Right lobe of liver (tissue), 6 donors: ENCODE data around the gene CCDC15. TPM values are rescaled to one million over a fixed set of nuclear protein-coding genes. Genes with fewer than 3 reads are reported as not detected.
A peak's percentile ranks its signal among the peaks of the same experiment; 100 is the strongest.

Experiments
- ATAC-seq, 4 donors: fragments of 200-7000 bp; cut with Tn5 transposase; one replicate each; pipeline ENCODE4 v1.9.1; 2020; ENCODE audit warnings: mild to moderate bottlenecking in 4 of 4, moderate library complexity in 4 of 4
- DNase-seq, 3 donors: peaks; one replicate each; pipeline ENCODE4 v3.0.0-alpha.2; 2020
- H3K27ac ChIP-seq, 3 donors: fragments of 200-600 bp; one replicate each; pipeline ENCODE4 v1.8.0; 2022
- H3K27me3 ChIP-seq, 2 donors: fragments of 200-600 bp; one replicate each; pipeline ENCODE4 v1.8.0; 2022
- H3K36me3 ChIP-seq, 4 donors: fragments of 200-600 bp; sonication (generic) in 1 of 4; one replicate each; pipeline versions ENCODE4 v1.5.1 to v1.8.0; 2017 to 2022; ENCODE audit warnings: control low read depth in 1 of 4
- H3K4me1 ChIP-seq, 4 donors: fragments of 200-600 bp; sonication (generic) in 1 of 4; one replicate each; pipeline versions ENCODE4 v1.5.1 to v1.8.0; 2017 to 2022; ENCODE audit warnings: control low read depth in 1 of 4
- H3K4me3 ChIP-seq, 3 donors: fragments of 200-600 bp; one replicate each; pipeline ENCODE4 v1.8.0; 2022
- H3K9me3 ChIP-seq, 4 donors: fragments of 200-600 bp; sonication (generic) in 1 of 4; one replicate each; pipeline versions ENCODE4 v1.5.1 to v1.8.0; 2017 to 2022; ENCODE audit warnings: control low read depth in 1 of 4
- CTCF ChIP-seq, 4 donors: fragments of 200-600 bp in 3 of 4; fragments of 450-650 bp in 1 of 4; IDR thresholded peaks; one replicate each; pipeline versions ENCODE4 v1.5.1 to v1.8.0; 2016 to 2022; ENCODE audit warnings: antibody characterized with exemption in 4 of 4, mild to moderate bottlenecking in 2 of 4
- POLR2A ChIP-seq: fragments of 450-650 bp; IDR thresholded peaks from one replicate; pipeline ENCODE4 v1.6.1; 2017; ENCODE audit warnings: antibody characterized with exemption, mild to moderate bottlenecking
- WGBS: methylation state at CpG from one replicate; pipeline ENCODE4 v1.1.6; 2018; ENCODE audit warnings: low coverage, low lambda C conversion rate; ENCODE audit not compliant: insufficient coverage; ENCODE audit errors: missing lambda C conversion rate; 5-methylcytosine and 5-hydroxymethylcytosine counted together
- intact Hi-C, 2 donors: fragments of 100-400 bp; cut with DNase I; formaldehyde crosslinking; loops; one replicate each; pipeline versions ENCODE4 v1.11.2 to v1.14.1; 2022
- total RNA-seq, 6 experiments: library from RNA; depleted of rRNA in 2 of 6; stranded (reverse); fragments of >200 nt in 2 of 6; fragmentation: NEBNext Ultra II Directional in 3 of 6; extraction: Animal tissue kit (Norgen Biotek cat#: 25700) in 3 of 6; gene quantifications; one replicate each; pipeline versions ENCODE4 v1.1.0 to v1.2.4, GENCODE V29; 2016 to 2023
- donor health status: DM: no; HTN: yes; CAD: no.
- donor health status: DM: no; HTN: no; CAD: no.
- donor health status: DM: no; HTN: no; CAD: no.
- donor health status: DM: no; HTN: yes; CAD: no.
- donor health status: DM: no; HTN: yes; CAD: no.

The CCDC15 gene
- total RNA-seq, 6 experiments from 2014 or later: 0.57 to 1.8 (median 0.70) TPM

- no peak overlapping the region for H3K4me3 ChIP-seq
- 80% methylated on average over 1 of the region's 6 CpGs for WGBS
- H3K36me3 ChIP-seq: no peaks in the 10 kb centered on the region
- no peak overlapping the region for H3K27ac ChIP-seq
- DNase-seq: no peak
- TF ChIP-seq CTCF (IDR thresholded peaks at IDR 0.05) (no peak), POLR2A (no peak)
- no peaks in the 10 kb centered on the region for H3K27me3 ChIP-seq
- no peaks in the 10 kb centered on the region for H3K9me3 ChIP-seq
- peaks cover 0 to 14% (median 0%) of the 10 kb centered on the region in 4 donors for H3K4me1 ChIP-seq
- intact Hi-C loops: no loop called here
- no peak for ATAC-seq
Measured at GRCh38 chr11:124917115-124917637, 36.8 kb upstream of the CCDC15 start.

DNA sequence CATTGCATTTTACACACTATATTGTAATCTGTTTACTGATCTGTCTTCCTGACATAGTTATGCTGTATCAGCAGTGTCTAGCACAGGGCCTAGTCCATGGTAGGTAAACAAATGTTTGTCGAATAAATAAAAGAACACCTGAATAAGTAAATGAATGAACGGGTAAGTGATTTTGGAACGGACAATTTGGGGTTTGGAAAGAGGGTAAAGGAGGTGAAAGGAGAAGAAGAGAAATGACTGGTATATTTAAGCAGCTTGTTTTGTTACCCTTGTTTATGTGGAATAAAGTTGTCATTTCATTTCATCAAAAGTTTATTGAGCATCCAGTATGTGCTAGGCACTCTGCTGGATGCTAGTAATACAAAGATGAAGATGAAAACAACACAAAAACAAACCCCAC, 35.1 kb upstream of the CCDC15 start, which contains the start of gene HEPN1:
Gene HEPN1 (plus strand): TSS at position 301 of the 400 bp plus-strand sequence.
- TF ChIP-seq CTCF (IDR thresholded peaks at IDR 0.05) (no peak), POLR2A (no peak)
- Histone ChIP-seq H3K4me3 (no peak within 1 kb of the TSS), H3K9me3 (no peaks in the 10 kb centered on the region), H3K4me1 (peaks cover 0 to 14% (median 0%) of the 10 kb centered on the region in 4 donors), H3K36me3 (no peaks in the 10 kb centered on the region), H3K27me3 (no peaks in the 10 kb centered on the region), H3K27ac (no peak within 1 kb of the TSS)
- peak; percentile 14 to 42 (median 36) for ATAC-seq
- 24% methylated on average over 3 of the region's 3 CpGs for WGBS
- intact Hi-C loops: no loop called here
- no peak for DNase-seq

GRCh38 chr11:124919898-124920297, 34.1 kb upstream of the CCDC15 start:
- no peak for ATAC-seq
- WGBS: no CpG with 5 or more reads among the region's 2 CpGs
- Histone ChIP-seq H3K36me3 (no peaks in the 10 kb centered on the region), H3K9me3 (no peaks in the 10 kb centered on the region), H3K4me3 (no peak overlapping the region), H3K4me1 (peaks cover 0 to 14% (median 0%) of the 10 kb centered on the region in 4 donors), H3K27ac (no peak overlapping the region), H3K27me3 (no peaks in the 10 kb centered on the region)
- DNase-seq: no peak
- TF ChIP-seq CTCF (IDR thresholded peaks at IDR 0.05) (no peak), POLR2A (no peak)
- intact Hi-C loops: no loop called here

DNA sequence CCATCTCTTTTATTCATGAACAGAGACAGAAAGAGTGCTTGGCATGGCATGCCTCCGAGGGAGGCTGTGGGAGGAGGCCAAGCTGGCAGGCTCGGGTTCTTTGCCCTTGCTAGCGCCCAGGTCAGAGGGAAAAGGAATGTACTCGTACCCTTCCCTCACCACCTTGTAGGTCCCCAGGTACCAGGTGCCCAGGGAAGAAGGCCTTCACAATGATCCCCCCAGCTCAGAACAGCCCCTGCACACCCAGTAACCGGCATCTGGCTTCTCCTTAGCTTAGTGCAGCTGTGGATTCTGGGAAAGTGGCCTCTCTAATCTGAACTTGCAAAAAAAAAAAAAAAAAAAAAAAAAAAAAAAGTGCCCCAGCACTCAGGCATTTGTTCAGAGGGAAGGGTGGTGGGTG, 33.6 kb upstream of the CCDC15 start:
- DNase-seq (no peak), ATAC-seq (no peak)
- TF ChIP-seq CTCF (IDR thresholded peaks at IDR 0.05) (no peak), POLR2A (no peak)
- Histone ChIP-seq H3K9me3 (no peaks in the 10 kb centered on the region), H3K27me3 (no peaks in the 10 kb centered on the region), H3K36me3 (no peaks in the 10 kb centered on the region), H3K4me3 (no peak overlapping the region), H3K4me1 (peaks cover 0 to 14% (median 0%) of the 10 kb centered on the region in 4 donors), H3K27ac (no peak overlapping the region)
- intact Hi-C loops: no loop called here
- WGBS: 100% methylated on average over 1 of the region's 5 CpGs
